ENCODE measurements around the gene MED13L.

DNA sequence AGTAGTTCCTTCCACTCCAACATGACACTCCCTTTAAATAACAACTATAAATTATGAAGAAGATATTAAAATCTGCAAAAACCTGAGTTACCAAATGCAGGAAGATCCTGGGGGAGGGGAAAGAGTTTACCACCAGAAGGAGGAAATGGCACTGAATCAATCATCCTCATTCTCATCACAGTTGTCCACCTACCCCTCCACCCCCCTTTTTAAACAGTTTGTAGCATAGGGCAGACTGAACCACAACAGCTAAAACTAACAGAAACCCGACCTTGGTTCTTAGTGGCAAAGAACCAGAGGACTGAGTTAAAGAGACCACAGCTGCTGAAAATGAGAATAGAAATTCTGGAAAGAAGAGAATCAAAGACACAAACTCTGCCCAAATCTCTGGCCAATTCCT, 189.5 kb downstream of the MED13L start:
- TF ChIP-seq TCF12 (IDR thresholded peaks at IDR 0.05; ENCODE audit: low read depth, low read length) (no peak), POLR2AphosphoS5 (IDR thresholded peaks at IDR 0.05; ENCODE audit: low read depth, low read length) (no peak), MAX (IDR thresholded peaks at IDR 0.05) (no peak), SIN3A (conservative IDR thresholded peaks at IDR 0.05 in 1 of 2, IDR thresholded peaks at IDR 0.05 in 1 of 2; ENCODE audit: low read depth in 1 of 2, low read length in 2 of 2) (no peak), RAD21 (IDR thresholded peaks at IDR 0.05 in 1 of 2, conservative IDR thresholded peaks at IDR 0.05 in 1 of 2; ENCODE audit: low read depth in 2 of 2, low read length in 2 of 2) (no peak)
- TF ChIP-seq, protein P1, sequence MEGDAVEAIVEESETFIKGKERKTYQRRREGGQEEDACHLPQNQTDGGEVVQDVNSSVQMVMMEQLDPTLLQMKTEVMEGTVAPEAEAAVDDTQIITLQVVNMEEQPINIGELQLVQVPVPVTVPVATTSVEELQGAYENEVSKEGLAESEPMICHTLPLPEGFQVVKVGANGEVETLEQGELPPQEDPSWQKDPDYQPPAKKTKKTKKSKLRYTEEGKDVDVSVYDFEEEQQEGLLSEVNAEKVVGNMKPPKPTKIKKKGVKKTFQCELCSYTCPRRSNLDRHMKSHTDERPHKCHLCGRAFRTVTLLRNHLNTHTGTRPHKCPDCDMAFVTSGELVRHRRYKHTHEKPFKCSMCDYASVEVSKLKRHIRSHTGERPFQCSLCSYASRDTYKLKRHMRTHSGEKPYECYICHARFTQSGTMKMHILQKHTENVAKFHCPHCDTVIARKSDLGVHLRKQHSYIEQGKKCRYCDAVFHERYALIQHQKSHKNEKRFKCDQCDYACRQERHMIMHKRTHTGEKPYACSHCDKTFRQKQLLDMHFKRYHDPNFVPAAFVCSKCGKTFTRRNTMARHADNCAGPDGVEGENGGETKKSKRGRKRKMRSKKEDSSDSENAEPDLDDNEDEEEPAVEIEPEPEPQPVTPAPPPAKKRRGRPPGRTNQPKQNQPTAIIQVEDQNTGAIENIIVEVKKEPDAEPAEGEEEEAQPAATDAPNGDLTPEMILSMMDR (IDR thresholded peaks at IDR 0.05; ENCODE audit: control extremely low read depth in 1 of 3, insufficient read depth in 1 of 3, low read depth in 1 of 3, low read length in 3 of 3), result no peak
